HG02588 (cell line): ENCODE measurements around the gene CHRM4.
A peak's percentile ranks its signal among the peaks of the same experiment; 100 is the strongest.

ENCODE experiments used
- ATAC-seq: cut with Tn5 transposase; IDR thresholded peaks from one replicate; pipeline ENCODE4 v1.9.1; 2021; ENCODE audit warnings: mild to moderate bottlenecking, moderate library complexity; ENCODE audit not compliant: unreplicated experiment

CHRM4 gene

DNA sequence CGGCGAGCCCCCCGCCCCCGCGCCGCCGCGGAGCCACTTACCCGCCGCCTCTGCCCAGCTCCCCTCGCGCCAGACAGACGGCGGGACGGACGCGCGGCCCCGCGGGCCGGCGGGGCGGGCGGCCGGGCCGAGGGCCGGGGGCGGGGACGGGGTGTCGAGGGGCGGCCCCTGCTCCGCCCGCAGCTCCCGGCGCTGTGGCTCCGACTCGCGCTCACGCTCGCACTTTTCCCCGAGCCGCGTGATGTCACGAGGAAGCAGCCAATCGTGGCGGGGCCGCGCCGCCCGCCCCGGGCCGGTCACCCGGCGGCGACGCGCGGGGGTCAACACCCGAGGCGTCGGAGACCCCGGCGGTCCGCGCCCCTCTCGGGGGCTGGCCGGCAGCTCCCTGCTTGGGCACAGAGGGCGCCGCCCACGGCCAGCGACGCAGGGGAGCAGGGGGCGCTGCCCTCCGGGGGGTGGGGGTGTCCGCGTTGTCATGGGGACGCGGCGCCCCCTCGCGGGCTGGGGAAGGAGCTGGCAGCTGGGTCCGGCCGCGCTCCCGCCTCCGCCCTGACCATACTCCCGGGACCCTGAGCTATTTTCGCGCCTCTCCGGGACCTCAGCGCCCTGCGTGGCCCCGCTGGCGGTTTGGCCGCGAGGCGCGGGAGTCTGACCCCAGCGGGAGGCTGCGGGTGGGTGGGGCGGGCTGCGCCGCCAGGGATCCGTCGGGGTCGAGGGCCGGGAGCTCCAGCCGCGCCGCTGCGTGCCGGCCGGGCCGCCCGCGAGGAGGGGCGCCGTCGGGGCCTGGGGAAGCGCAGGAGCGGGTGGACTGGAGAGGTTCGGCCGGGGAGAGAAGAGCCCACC lies at the start of gene CHRM4:
TSS of gene CHRM4 (minus strand) at position 199 of the 843 bp plus-strand sequence. CDS start 5,219 bp downstream, outside the sequence.
- ATAC-seq: peak; percentile 11

- ATAC-seq: no peak
Measured at GRCh38 chr11:46438211-46438610, 46.6 kb upstream of the CHRM4 start.

GRCh38 chr11:46437122-46437689 lies 45.6 kb upstream of the CHRM4 start:
- no peak for ATAC-seq

DNA sequence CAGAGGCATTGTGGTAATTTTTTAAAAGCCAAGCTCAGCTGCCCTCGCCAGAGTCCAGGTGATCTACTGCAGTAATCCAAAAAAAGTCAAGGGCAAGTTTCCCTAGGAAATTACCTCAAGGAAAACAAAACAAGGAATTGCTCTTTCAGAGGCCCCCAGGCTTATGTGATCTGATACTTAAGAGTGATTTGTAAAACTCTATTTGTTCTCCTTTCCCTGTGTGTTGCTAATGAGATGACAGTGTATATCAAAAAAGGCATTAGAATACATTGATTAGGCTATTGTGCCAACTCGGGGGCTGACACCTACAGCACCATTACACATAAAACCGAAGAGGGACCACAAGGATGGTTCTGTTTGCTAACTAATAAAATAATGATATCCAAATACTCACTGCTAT lies 44.5 kb upstream of the CHRM4 start:
- ATAC-seq: no peak

DNA sequence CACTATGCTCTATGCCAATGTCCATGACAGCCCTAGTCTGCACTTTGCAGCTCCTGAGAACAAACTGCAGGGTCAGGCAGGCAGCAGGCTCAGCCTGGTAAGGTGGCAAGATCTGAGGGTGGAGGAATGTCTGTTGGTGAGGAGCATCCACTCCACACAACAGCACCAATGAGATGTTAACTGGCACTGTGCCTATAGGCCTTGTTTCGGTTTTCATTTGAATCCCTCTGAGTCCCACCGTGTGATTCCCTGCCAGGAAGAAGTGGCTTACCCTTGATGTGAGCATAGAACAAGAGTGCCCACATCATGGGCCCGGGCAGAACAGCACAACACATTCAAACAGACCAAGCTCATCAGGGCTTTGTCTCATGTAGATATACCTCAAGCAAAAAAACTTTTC lies 44.1 kb upstream of the CHRM4 start:
- ATAC-seq: no peak

GRCh38 chr11:46431211-46431610 lies 39.6 kb upstream of the CHRM4 start:
- ATAC-seq: no peak

DNA sequence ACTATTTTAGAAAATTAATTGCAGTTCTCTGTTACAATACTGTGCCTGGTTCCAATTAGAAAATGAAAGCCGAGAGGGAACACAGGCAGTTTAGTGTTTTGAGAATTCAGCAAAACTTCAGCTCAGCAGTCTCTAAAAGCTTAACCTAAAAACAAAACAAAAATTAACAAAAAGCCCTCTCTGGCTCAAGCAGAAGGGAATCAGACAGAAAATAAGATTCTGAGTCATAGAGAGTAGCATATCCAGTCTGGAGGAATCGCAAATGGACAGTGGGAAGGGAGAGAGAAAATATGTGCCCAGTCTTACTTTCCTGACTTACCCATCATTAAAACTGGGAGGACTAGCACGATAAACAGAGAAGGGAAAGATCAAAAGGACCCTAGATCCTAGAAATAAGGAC lies 38.1 kb upstream of the CHRM4 start:
- no peak for ATAC-seq

- ATAC-seq: no peak
Measured at GRCh38 chr11:46427364-46427763, 35.8 kb upstream of the CHRM4 start.

DNA sequence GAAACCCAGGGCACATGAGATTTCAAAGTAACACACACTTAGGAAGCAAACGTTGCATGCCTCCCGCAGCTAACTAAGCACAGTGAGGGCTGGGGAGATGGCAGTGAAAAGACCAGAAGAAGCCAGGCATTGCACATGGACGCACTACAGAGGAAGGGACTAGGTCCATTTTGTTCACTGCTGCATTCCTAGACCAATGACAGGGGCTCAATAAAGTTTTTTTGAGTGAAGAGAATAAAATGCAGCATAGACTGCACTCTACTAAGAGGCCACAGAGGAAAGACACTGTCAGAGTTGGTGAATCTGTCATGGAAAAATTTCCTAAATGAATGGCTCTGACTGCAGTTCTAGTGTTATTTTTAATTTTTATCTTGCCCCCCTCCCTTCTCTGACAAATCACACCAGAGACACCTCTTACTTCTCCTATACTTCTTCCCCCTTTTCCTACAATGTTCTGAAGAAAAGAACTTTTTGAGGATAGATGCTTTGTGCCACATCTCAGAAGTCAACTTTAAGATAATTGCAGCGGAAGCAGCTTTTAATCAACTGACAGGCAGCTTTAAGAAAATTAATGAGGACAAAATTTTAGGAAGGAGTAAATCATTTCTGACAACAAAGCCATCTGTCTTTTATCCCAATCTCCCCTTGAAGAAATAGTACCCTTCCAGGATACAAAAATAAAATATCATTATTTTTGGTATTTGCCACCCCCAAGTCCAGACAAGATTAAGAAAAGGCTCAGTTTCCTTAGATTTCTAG lies 34.8 kb upstream of the CHRM4 start:
- ATAC-seq: no peak

- no peak for ATAC-seq
Measured at GRCh38 chr11:46422588-46422987, 31.0 kb upstream of the CHRM4 start.

DNA sequence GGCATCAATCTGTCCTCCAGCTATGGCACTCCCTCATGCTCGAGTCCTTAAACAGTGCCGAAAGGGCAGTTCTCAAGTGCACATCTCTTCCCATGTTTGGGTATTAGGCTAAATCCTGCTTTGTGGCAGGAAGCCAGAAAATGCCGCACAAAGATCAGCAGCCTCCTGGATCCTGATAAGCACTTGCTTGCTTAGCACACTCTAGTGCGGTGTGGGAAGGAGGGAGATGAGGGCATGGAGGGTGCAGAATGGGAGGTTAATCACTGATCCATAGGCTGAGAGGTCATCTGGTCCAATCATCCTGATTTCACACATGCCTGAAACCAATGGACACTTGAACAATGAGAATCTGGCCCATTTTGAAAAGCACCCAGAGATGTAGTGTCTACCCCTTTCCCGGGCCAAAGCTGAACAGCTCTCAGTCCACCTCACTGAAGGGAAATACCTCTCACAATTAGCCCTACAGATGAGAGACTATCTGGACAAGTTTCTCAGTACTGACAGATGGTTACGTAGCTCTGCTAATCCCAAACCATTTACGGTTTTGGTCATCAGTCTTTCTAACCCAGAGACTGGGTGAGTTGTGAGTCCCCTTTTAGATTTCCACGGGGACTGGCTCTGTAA lies 29.8 kb upstream of the CHRM4 start:
- no peak for ATAC-seq

DNA sequence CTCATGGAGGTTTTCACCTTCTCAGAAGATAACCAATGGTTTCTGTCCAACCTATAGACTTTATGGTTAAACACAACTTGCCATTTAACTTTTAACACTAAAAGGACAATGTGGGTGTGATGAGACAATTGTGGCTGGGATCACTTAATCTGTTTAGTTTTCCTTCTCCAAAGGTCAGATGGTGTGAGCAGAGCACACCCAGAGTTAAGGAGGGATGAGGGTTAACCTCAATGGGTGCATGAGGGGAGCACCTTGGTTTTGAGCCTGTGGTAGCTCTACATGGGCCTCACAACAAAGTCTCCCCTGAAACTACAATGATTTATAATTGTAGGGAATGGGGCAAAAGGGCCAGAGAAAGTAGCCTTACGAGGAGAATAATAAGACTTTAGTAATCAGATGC lies 28.9 kb upstream of the CHRM4 start:
- no peak for ATAC-seq

GRCh38 chr11:46418751-46419150 lies 27.2 kb upstream of the CHRM4 start:
- no peak for ATAC-seq

GRCh38 chr11:46417711-46418110 lies 26.1 kb upstream of the CHRM4 start:
- ATAC-seq: no peak

DNA sequence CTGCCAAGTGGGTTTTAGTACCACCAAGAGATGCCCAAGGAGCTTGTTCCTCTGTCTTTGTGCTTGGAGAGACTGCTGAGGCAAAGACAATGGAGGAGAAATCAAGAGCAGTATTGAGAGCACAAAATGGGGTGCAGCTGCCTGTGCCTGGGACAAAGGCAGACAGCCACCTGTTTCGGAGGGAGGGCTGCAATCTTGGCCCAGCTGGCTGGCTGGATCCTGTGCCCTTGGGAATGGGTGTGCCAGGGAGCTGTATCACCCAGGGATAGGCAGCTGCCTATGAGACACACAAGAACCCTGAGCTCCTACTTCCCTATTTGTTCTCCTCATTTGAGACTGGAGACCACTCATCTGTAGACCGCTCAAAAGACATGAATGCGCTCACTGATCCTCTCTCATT lies 23.3 kb upstream of the CHRM4 start:
- ATAC-seq: no peak

GRCh38 chr11:46414466-46414796 lies 22.9 kb upstream of the CHRM4 start:
- no peak for ATAC-seq

GRCh38 chr11:46413760-46414465 lies 22.3 kb upstream of the CHRM4 start:
- no peak for ATAC-seq

GRCh38 chr11:46410021-46410420 lies 18.4 kb upstream of the CHRM4 start:
- no peak for ATAC-seq

- no peak for ATAC-seq
Measured at GRCh38 chr11:46408407-46408986, 16.9 kb upstream of the CHRM4 start.

GRCh38 chr11:46407635-46408034 lies 16.1 kb upstream of the CHRM4 start:
- no peak for ATAC-seq
